ENCODE measurements around the gene CYP26B1.
A peak's percentile ranks its signal among the peaks of the same experiment; 100 is the strongest.

The CYP26B1 gene

DNA sequence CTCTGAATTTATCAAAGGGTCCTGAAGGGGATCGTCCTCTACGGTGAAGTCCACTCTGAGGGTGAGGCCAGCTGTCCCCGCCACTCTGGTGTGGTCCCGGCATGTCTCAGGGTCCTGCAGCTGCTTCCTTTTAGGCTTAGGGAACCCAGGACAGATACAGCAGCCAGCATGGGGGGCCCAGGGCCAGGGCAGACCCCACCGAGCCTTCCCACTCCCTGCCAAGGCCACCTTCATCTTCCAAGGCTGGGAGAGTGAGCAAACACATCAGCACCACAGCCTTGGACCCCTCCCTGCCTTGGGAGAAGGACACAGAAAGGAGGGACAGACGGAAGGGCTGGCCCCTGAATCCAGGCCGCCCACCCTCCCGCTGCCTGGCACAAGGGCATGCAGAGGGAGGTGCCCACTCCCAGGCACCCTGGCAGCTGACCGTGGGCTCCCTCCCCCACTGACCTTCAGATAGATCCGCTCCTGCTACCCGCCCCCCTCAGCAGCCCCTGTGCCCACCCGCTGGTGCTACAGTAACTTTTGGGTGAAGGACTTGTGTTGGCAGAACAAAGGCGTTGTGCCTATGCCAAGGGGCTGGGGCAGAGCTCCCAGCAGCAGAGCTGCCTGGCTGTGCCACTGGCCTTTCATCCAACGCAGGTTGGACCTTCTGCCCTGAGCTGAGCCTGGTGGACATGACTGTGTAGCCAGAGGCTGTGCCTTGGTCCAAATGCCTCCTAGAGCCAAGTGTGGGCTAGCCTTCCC, 7.6 kb downstream of the CYP26B1 start:
- H3K4ac ChIP-seq (ENCODE audit: low read length), result no peak overlapping the region
- WGBS, 2 donors (ENCODE audit: extremely low coverage in 2 of 2, insufficient read length in 2 of 2, insufficient replicate concordance in 1 of 2), result no CpG with 5 or more reads among the region's 14 CpGs

GRCh38 chr2:72139471-72139873, 8.2 kb downstream of the CYP26B1 start:
- H3K4me1 ChIP-seq (ENCODE audit: control insufficient read depth in 2 of 2, insufficient read depth in 1 of 2, low read depth in 1 of 2, low read length in 2 of 2), result peaks cover 17 to 48% of the 10 kb centered on the region in 2 donors
- no peak overlapping the region for H4K8ac ChIP-seq (ENCODE audit: low read depth, low read length)
- no peak overlapping the region for H2BK12ac ChIP-seq (ENCODE audit: low read length)
- no peak overlapping the region for H2AK5ac ChIP-seq (ENCODE audit: low read depth, low read length)
- no peak overlapping the region for H3K14ac ChIP-seq (ENCODE audit: low read length)
- H4K91ac ChIP-seq (ENCODE audit: low read depth, low read length, poor library complexity), result no peak overlapping the region
- H3K4ac ChIP-seq (ENCODE audit: low read length), result no peak overlapping the region
- no peak overlapping the region for H3K4me2 ChIP-seq (ENCODE audit: insufficient read depth, low read length, poor library complexity, severe bottlenecking)
- H3K9me3 ChIP-seq (replicated peaks in 1 of 2; ENCODE audit: control insufficient read depth in 2 of 2, insufficient read depth in 1 of 2, low read depth in 1 of 2, low read length in 2 of 2), result peaks cover 2 to 4% of the 10 kb centered on the region in 2 donors
- H2BK15ac ChIP-seq (ENCODE audit: low read length), result peak overlapping the region; percentile 93
- no peak overlapping the region for H2BK120ac ChIP-seq (ENCODE audit: low read depth, low read length)
- H2AFZ ChIP-seq (ENCODE audit: low read length), result no peak overlapping the region
- H3K9ac ChIP-seq (ENCODE audit: low read depth, low read length, poor library complexity), result peak overlapping the region; percentile 6
- H3K18ac ChIP-seq (ENCODE audit: low read length), result peak overlapping the region; percentile 75
- H3K23ac ChIP-seq (ENCODE audit: low read depth, low read length, poor library complexity), result no peak overlapping the region
- no peak for DNase-seq (ENCODE audit: low spot score)
- WGBS, 2 donors (ENCODE audit: extremely low coverage in 2 of 2, insufficient read length in 2 of 2, insufficient replicate concordance in 1 of 2), result no CpG with 5 or more reads among the region's 8 CpGs
- peaks cover 6 to 66% (median 28%) of the 10 kb centered on the region in 3 experiments for H3K27me3 ChIP-seq (ENCODE audit: control insufficient read depth in 3 of 3, insufficient read depth in 3 of 3, low read depth in 1 of 3, low read length in 3 of 3)
- H3K4me3 ChIP-seq (ENCODE audit: low read length in 2 of 2), result no peak overlapping the region
- H3K27ac ChIP-seq (replicated peaks; ENCODE audit: low read length), result no peak overlapping the region
- peak overlapping the region; percentile 42 for H2BK5ac ChIP-seq (ENCODE audit: low read length)
- H3K36me3 ChIP-seq (replicated peaks in 1 of 2; ENCODE audit: control insufficient read depth in 2 of 2, insufficient read depth in 2 of 2, low read length in 2 of 2), result no peaks in the 10 kb centered on the region
- H3K79me1 ChIP-seq (ENCODE audit: low read depth, low read length), result no peaks in the 10 kb centered on the region

More for the DNA sequence above, 7.6 kb downstream of the CYP26B1 start:
- Histone ChIP-seq H2AFZ (ENCODE audit: low read length) (no peak overlapping the region), H3K23ac (ENCODE audit: low read depth, low read length, poor library complexity) (no peak overlapping the region), H4K91ac (ENCODE audit: low read depth, low read length, poor library complexity) (no peak overlapping the region), H3K4me2 (ENCODE audit: insufficient read depth, low read length, poor library complexity, severe bottlenecking) (no peak overlapping the region), H2BK12ac (ENCODE audit: low read length) (no peak overlapping the region), H2BK120ac (ENCODE audit: low read depth, low read length) (peak overlapping the region; percentile 10), H3K27me3 (ENCODE audit: control insufficient read depth in 3 of 3, insufficient read depth in 3 of 3, low read depth in 1 of 3, low read length in 3 of 3) (peaks cover 6 to 71% (median 34%) of the 10 kb centered on the region in 3 experiments), H3K79me1 (ENCODE audit: low read depth, low read length) (no peaks in the 10 kb centered on the region), H3K36me3 (replicated peaks in 1 of 2; ENCODE audit: control insufficient read depth in 2 of 2, insufficient read depth in 2 of 2, low read length in 2 of 2) (no peaks in the 10 kb centered on the region), H3K18ac (ENCODE audit: low read length) (peak overlapping the region; percentile 75), H3K4me3 (ENCODE audit: low read length in 2 of 2) (no peak overlapping the region), H3K27ac (replicated peaks; ENCODE audit: low read length) (no peak overlapping the region), H3K4me1 (ENCODE audit: control insufficient read depth in 2 of 2, insufficient read depth in 1 of 2, low read depth in 1 of 2, low read length in 2 of 2) (peaks cover 17 to 48% of the 10 kb centered on the region in 2 donors), H2BK5ac (ENCODE audit: low read length) (peak overlapping the region; percentile 42), H4K8ac (ENCODE audit: low read depth, low read length) (no peak overlapping the region), H2BK15ac (ENCODE audit: low read length) (peak overlapping the region; percentile 99), H3K9me3 (replicated peaks in 1 of 2; ENCODE audit: control insufficient read depth in 2 of 2, insufficient read depth in 1 of 2, low read depth in 1 of 2, low read length in 2 of 2) (peaks cover 2 to 4% of the 10 kb centered on the region in 2 donors), H3K14ac (ENCODE audit: low read length) (no peak overlapping the region), H3K9ac (ENCODE audit: low read depth, low read length, poor library complexity) (no peak overlapping the region), H2AK5ac (ENCODE audit: low read depth, low read length) (peak overlapping the region; percentile 91)
- DNase-seq (ENCODE audit: low spot score), result no peak

DNA sequence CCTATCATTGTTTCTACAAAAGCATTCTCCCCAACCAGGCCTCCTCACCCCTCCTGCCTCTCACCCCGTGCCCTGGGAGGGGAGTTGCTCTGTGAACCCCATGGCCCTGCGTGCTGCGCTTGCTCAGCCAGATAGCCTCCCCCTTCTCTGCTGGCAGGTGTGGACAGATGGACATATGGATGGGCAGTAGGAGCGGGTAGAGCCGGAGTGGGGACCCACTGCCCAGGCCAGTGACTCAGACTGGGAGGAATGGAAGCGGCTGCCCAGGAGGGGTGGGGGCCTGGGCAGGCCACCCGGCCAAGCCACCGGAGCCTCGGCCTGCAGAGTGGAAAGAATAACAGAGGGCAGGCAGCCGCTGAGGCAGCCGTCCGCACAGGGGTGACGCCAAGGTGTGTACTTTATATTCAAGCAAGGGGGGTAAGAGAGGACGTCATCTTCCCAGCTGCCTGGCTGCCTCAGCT, 8.7 kb downstream of the CYP26B1 start:
- Histone ChIP-seq H2BK12ac (ENCODE audit: low read length) (no peak overlapping the region), H2BK5ac (ENCODE audit: low read length) (no peak overlapping the region), H4K8ac (ENCODE audit: low read depth, low read length) (no peak overlapping the region), H4K91ac (ENCODE audit: low read depth, low read length, poor library complexity) (no peak overlapping the region), H2AK5ac (ENCODE audit: low read depth, low read length) (peak overlapping the region; percentile 10), H3K4me2 (ENCODE audit: insufficient read depth, low read length, poor library complexity, severe bottlenecking) (no peak overlapping the region), H2BK120ac (ENCODE audit: low read depth, low read length) (peak overlapping the region; percentile 88), H3K4ac (ENCODE audit: low read length) (no peak overlapping the region), H3K4me3 (ENCODE audit: low read length in 2 of 2) (no peak overlapping the region), H3K23ac (ENCODE audit: low read depth, low read length, poor library complexity) (no peak overlapping the region), H3K4me1 (ENCODE audit: control insufficient read depth in 2 of 2, insufficient read depth in 1 of 2, low read depth in 1 of 2, low read length in 2 of 2) (peaks cover 17 to 45% of the 10 kb centered on the region in 2 donors), H3K18ac (ENCODE audit: low read length) (peak overlapping the region; percentile 72), H3K9me3 (replicated peaks in 1 of 2; ENCODE audit: control insufficient read depth in 2 of 2, insufficient read depth in 1 of 2, low read depth in 1 of 2, low read length in 2 of 2) (peaks cover under 1 to 4% of the 10 kb centered on the region in 2 donors), H3K14ac (ENCODE audit: low read length) (no peak overlapping the region), H3K36me3 (replicated peaks in 1 of 2; ENCODE audit: control insufficient read depth in 2 of 2, insufficient read depth in 2 of 2, low read length in 2 of 2) (no peaks in the 10 kb centered on the region), H3K27me3 (ENCODE audit: control insufficient read depth in 3 of 3, insufficient read depth in 3 of 3, low read depth in 1 of 3, low read length in 3 of 3) (peaks cover 3 to 62% (median 23%) of the 10 kb centered on the region in 3 experiments), H3K9ac (ENCODE audit: low read depth, low read length, poor library complexity) (peak overlapping the region; percentile 6), H3K79me1 (ENCODE audit: low read depth, low read length) (no peaks in the 10 kb centered on the region), H3K27ac (replicated peaks; ENCODE audit: low read length) (no peak overlapping the region), H2BK15ac (ENCODE audit: low read length) (peak overlapping the region; percentile 93), H2AFZ (ENCODE audit: low read length) (no peak overlapping the region)
- no CpG with 5 or more reads among the region's 14 CpGs for WGBS, 2 donors (ENCODE audit: extremely low coverage in 2 of 2, insufficient read length in 2 of 2, insufficient replicate concordance in 1 of 2)
- DNase-seq (ENCODE audit: low spot score), result no peak
